Endodermal cell (in vitro differentiated cells): Measurements from ENCODE around the gene CLOCK. TPM values are rescaled to one million over a fixed set of nuclear protein-coding genes. Genes with fewer than 3 reads are reported as not detected.

Experiments used
- DNase-seq: peaks from one replicate; pipeline ENCODE4 v3.0.0-alpha.2; 2017
- H3K27ac ChIP-seq: 2 replicates; pipeline ENCODE4 v1.5.1; 2013; ENCODE audit warnings: mild to moderate bottlenecking, low read depth, low read length, moderate library complexity
- H3K27me3 ChIP-seq: 2 replicates; pipeline ENCODE4 v1.6.1; 2013; ENCODE audit warnings: mild to moderate bottlenecking, low read length, moderate library complexity; ENCODE audit not compliant: insufficient read depth, control insufficient read depth, poor library complexity, severe bottlenecking
- H3K36me3 ChIP-seq: 2 replicates; pipeline ENCODE4 v1.7.0; 2013; ENCODE audit warnings: mild to moderate bottlenecking, low read length, moderate library complexity; ENCODE audit not compliant: control insufficient read depth, insufficient read depth
- H3K4me1 ChIP-seq: one replicate; pipeline ENCODE4 v1.7.0; 2013; ENCODE audit warnings: low read length; ENCODE audit not compliant: control insufficient read depth, insufficient read depth
- H3K4me3 ChIP-seq: 2 replicates; pipeline ENCODE4 v1.5.1; 2013; ENCODE audit warnings: mild to moderate bottlenecking, low read length, moderate library complexity
- H3K9ac ChIP-seq: 2 replicates; pipeline ENCODE4 v1.6.1; 2013; ENCODE audit warnings: mild to moderate bottlenecking, low read length, moderate library complexity; ENCODE audit not compliant: poor library complexity, severe bottlenecking; ENCODE audit errors: extremely low read depth
- H3K9me3 ChIP-seq: 2 replicates; pipeline ENCODE4 v1.6.1; 2013; ENCODE audit warnings: mild to moderate bottlenecking, low read length, moderate library complexity; ENCODE audit not compliant: control insufficient read depth
- H3K27ac Mint-ChIP-seq: 2 replicates; pipeline ENCODE4 v1.8.0; 2020; ENCODE audit warnings: mixed read lengths
- H3K27me3 Mint-ChIP-seq: 2 replicates; pipeline ENCODE4 v1.8.0; 2021; ENCODE audit warnings: mild to moderate bottlenecking, mixed read lengths; ENCODE audit not compliant: insufficient read depth
- H3K36me3 Mint-ChIP-seq: 2 replicates; pipeline ENCODE4 v1.8.0; 2020; ENCODE audit warnings: low read depth, mixed read lengths
- H3K4me1 Mint-ChIP-seq: 2 replicates; pipeline ENCODE4 v1.8.0; 2020; ENCODE audit warnings: mixed read lengths
- H3K4me3 Mint-ChIP-seq: 2 replicates; pipeline ENCODE4 v1.8.0; 2020; ENCODE audit warnings: mild to moderate bottlenecking, moderate library complexity, mixed read lengths
- H3K9me3 Mint-ChIP-seq: 2 replicates; pipeline ENCODE4 v1.8.0; 2020; ENCODE audit warnings: mild to moderate bottlenecking, mixed read lengths
- CTCF ChIP-seq: fragments of 200-600 bp; sonication (generic); conservative IDR thresholded peaks from 2 replicates; pipeline ENCODE4 v1.5.0; 2021; ENCODE audit warnings: antibody characterized with exemption, mild to moderate bottlenecking
- WGBS, 2 experiments: methylation state at CpG; one replicate each; pipeline versions ENCODE4 v1.1.5 to v1.1.7; 2013; ENCODE audit warnings: missing lambda C conversion rate in 2 of 2, mixed read lengths in 1 of 2; ENCODE audit not compliant: insufficient coverage in 1 of 2, insufficient read length in 1 of 2; 5-methylcytosine and 5-hydroxymethylcytosine counted together
- total RNA-seq, 2 donors: library from RNA; stranded (reverse); fragmentation: NEBNext Ultra II Directional in 1 of 2; extraction: Animal tissue kit (Norgen Biotek cat#: 25700) in 1 of 2; gene quantifications; 2 replicates in 1 of 2; 3 replicates in 1 of 2; pipeline ENCODE4 v1.2.1, GENCODE V29; 2021

The CLOCK gene
- total RNA-seq, 2 donors from 2014 or later = 22.9 to 25.1 TPM

DNA sequence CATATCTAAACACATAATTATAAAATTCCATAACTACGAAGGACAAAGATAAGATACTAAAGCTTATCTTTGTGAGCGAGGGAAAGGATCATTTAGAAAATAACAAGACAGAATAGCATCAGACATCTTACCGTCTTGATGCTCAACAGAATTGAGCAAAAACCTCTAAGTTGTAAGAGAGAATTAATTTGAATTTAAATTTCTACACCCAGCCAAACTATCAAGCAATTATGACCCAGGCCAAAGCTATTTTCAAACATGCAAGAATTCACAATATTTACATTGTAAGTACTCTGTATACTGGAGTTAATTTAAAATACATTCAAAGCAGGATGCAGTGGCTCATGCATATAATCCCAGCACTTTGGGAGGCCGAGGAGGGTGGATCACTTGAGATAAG is 16.5 kb downstream of the CLOCK start:
- Mint-ChIP-seq H3K4me3 (no peak overlapping the region), H3K27ac (no peak overlapping the region), H3K36me3 (peaks cover 48% of the 10 kb centered on the region)

GRCh38 chr4:55528491-55528890 is 18.2 kb downstream of the CLOCK start:
- Histone ChIP-seq H3K4me1 (no peaks in the 10 kb centered on the region), H3K9ac (no peak overlapping the region), H3K9me3 (peaks cover 33% of the 10 kb centered on the region), H3K4me3 (no peak overlapping the region), H3K27ac (no peak overlapping the region), H3K36me3 (no peaks in the 10 kb centered on the region), H3K27me3 (no peaks in the 10 kb centered on the region)
- no peak for DNase-seq
- Mint-ChIP-seq H3K36me3 (peaks cover 36% of the 10 kb centered on the region), H3K4me3 (no peak overlapping the region), H3K4me1 (peaks cover 10% of the 10 kb centered on the region), H3K27me3 (no peaks in the 10 kb centered on the region), H3K9me3 (peaks cover 25% of the 10 kb centered on the region), H3K27ac (peak overlapping the region; percentile 5)
- 91 to 97% methylated on average over 3 of the region's 3 CpGs for WGBS, 2 experiments
- no peak for TF ChIP-seq CTCF

More for the DNA sequence above, 16.5 kb downstream of the CLOCK start:
- H3K9ac ChIP-seq = no peak overlapping the region
- peaks cover 4% of the 10 kb centered on the region for H3K36me3 ChIP-seq
- WGBS, 2 experiments = 67 to 88% methylated on average over 1 to 4 of the region's 4 CpGs
- no peak overlapping the region for H3K27ac ChIP-seq
- H3K4me3 ChIP-seq = no peak overlapping the region
- Mint-ChIP-seq H3K27me3 (no peaks in the 10 kb centered on the region), H3K9me3 (peaks cover 39% of the 10 kb centered on the region), H3K4me1 (peaks cover 10% of the 10 kb centered on the region)
- DNase-seq = no peak
- no peaks in the 10 kb centered on the region for H3K4me1 ChIP-seq
- H3K9me3 ChIP-seq = peaks cover 45% of the 10 kb centered on the region
- no peaks in the 10 kb centered on the region for H3K27me3 ChIP-seq
- TF ChIP-seq CTCF = no peak

GRCh38 chr4:55524844-55525571 is 21.7 kb downstream of the CLOCK start:
- peaks cover 4% of the 10 kb centered on the region for H3K9me3 ChIP-seq
- Mint-ChIP-seq H3K4me1 (peaks cover 19% of the 10 kb centered on the region), H3K4me3 (no peak overlapping the region), H3K27ac (no peak overlapping the region), H3K27me3 (no peaks in the 10 kb centered on the region), H3K9me3 (peaks cover 6% of the 10 kb centered on the region), H3K36me3 (peaks cover 10% of the 10 kb centered on the region)
- H3K4me3 ChIP-seq = no peak overlapping the region
- WGBS, 2 experiments = 86 to 100% methylated on average over 1 to 4 of the region's 4 CpGs
- no peaks in the 10 kb centered on the region for H3K4me1 ChIP-seq
- no peak for TF ChIP-seq CTCF
- no peaks in the 10 kb centered on the region for H3K36me3 ChIP-seq
- H3K27me3 ChIP-seq = no peaks in the 10 kb centered on the region
- no peak for DNase-seq
- no peak overlapping the region for H3K27ac ChIP-seq
- no peak overlapping the region for H3K9ac ChIP-seq
